HepG2 (cell line): ENCODE data around the gene NEK11. TPM values are rescaled to one million over a fixed set of nuclear protein-coding genes. Genes with fewer than 3 reads are reported as not detected.

Experiments
- ATAC-seq: fragments of 200-7000 bp; cut with Tn5 transposase; 3 replicates; pipeline ENCODE4 v1.9.1; 2020; ENCODE audit warnings: mild to moderate bottlenecking, moderate library complexity
- BruUV-seq: library from RNA; stranded (reverse); fragments of 400-500 nt; replicated peaks from 2 replicates; lab custom pipeline; 2021; lab: Mats Ljungman, UMichigan
- CTCF ChIA-PET: fragments of 300-600 bp; formaldehyde crosslinking; extraction: SDS; loops from one replicate; lab custom pipeline; 2021; ENCODE audit warnings: low total read pairs, inconsistent platforms, low intra/inter-chr PET ratio; lab: Yijun Ruan, JAX
- POLR2A ChIA-PET: fragments of 350-600 bp; sonication (Branson Sonifier 250); formaldehyde crosslinking; loops from one replicate; lab custom pipeline; 2020; ENCODE audit warnings: antibody characterized with exemption, inconsistent platforms; lab: Yijun Ruan, JAX
- DNase-seq: peaks from one replicate; pipeline ENCODE4 v3.0.0-alpha.2; 2015; ENCODE audit warnings: low spot score
- FAIRE-seq: peaks from 3 replicates; lab custom pipeline; 2011; peaks lifted over from hg19 to GRCh38; lab: Jason Lieb, UNC
- H2AFZ ChIP-seq: one replicate; pipeline ENCODE4 v1.6.1; 2011; ENCODE audit warnings: low read length, inconsistent platforms
- H3K27ac ChIP-seq: fragments of 300-600 bp; 3 replicates; pipeline ENCODE4 v1.8.0; 2011; ENCODE audit warnings: mixed run types, mild to moderate bottlenecking, mixed read lengths, low read length, inconsistent platforms; ENCODE audit not compliant: insufficient read depth; ENCODE audit errors: extremely low read length
- H3K27me3 ChIP-seq, 2 experiments: fragments of 200-600 bp in 1 of 2; 2 replicates in 1 of 2; 3 replicates in 1 of 2; pipeline versions ENCODE4 v1.6.0 to v1.8.0; 2011; ENCODE audit warnings: low read length in 2 of 2, mild to moderate bottlenecking in 2 of 2, moderate library complexity in 2 of 2, inconsistent platforms in 1 of 2; ENCODE audit not compliant: insufficient read depth in 2 of 2, control insufficient read depth in 1 of 2
- H3K36me3 ChIP-seq, 2 experiments: fragments of 200-600 bp in 1 of 2; replicated peaks in 1 of 2; 2 replicates in 1 of 2; 3 replicates in 1 of 2; pipeline versions ENCODE4 v1.5.1 to v1.8.0; 2011; ENCODE audit warnings: low read length in 2 of 2, inconsistent platforms in 1 of 2; ENCODE audit not compliant: insufficient read depth in 2 of 2, control insufficient read depth in 1 of 2
- H3K4me1 ChIP-seq: 2 replicates; pipeline ENCODE4 v1.5.1; 2012; ENCODE audit warnings: low read length, inconsistent platforms; ENCODE audit not compliant: insufficient read depth
- H3K4me2 ChIP-seq: 2 replicates; pipeline ENCODE4 v1.6.0; 2011; ENCODE audit warnings: low read depth, low read length, inconsistent platforms
- H3K4me3 ChIP-seq, 3 experiments: fragments of 200-600 bp in 1 of 3; sonication (generic), shearing (Covaris generic) in 1 of 3; replicated peaks in 1 of 3; 2 replicates each; pipeline ENCODE4 v1.5.1; 2011 to 2016; ENCODE audit warnings: low read length in 3 of 3, inconsistent platforms in 2 of 3, low read depth in 2 of 3, mild to moderate bottlenecking in 2 of 3, control low read depth in 1 of 3, mixed read lengths in 1 of 3; ENCODE audit not compliant: insufficient read depth in 1 of 3
- H3K79me2 ChIP-seq: one replicate; pipeline ENCODE4 v1.6.1; 2011; ENCODE audit warnings: low read length, inconsistent platforms; ENCODE audit not compliant: insufficient read depth
- H3K9ac ChIP-seq: 2 replicates; pipeline ENCODE4 v1.6.0; 2011; ENCODE audit warnings: mild to moderate bottlenecking, low read depth, low read length, inconsistent platforms; ENCODE audit not compliant: insufficient read depth
- H3K9me3 ChIP-seq: 2 replicates; pipeline ENCODE4 v1.5.1; 2012; ENCODE audit warnings: mild to moderate bottlenecking, low read length
- H4K20me1 ChIP-seq: 2 replicates; pipeline ENCODE4 v1.6.0; 2011; ENCODE audit warnings: inconsistent platforms, mild to moderate bottlenecking, low read length, moderate library complexity; ENCODE audit not compliant: insufficient read depth
- HES4 ChIP-seq: sonication (generic); formaldehyde crosslinking; IDR thresholded peaks from 2 replicates; pipeline ENCODE4 v1.9.0; 2021; ENCODE audit warnings: mild to moderate bottlenecking, missing genetic modification reagents, borderline replicate concordance
- MAFF ChIP-seq: IDR thresholded peaks from 2 replicates; pipeline ENCODE4 v1.6.1; 2011; ENCODE audit warnings: low read depth, low read length, improper control_type of control experiment
- MAFK ChIP-seq, 2 experiments: IDR thresholded peaks in 1 of 2; conservative IDR thresholded peaks in 1 of 2; 2 replicates each; pipeline ENCODE4 v1.6.1; 2011; ENCODE audit warnings: improper control_type of control experiment in 2 of 2, low read length in 2 of 2
- ZEB1 ChIP-seq: IDR thresholded peaks from 2 replicates; pipeline ENCODE4 v1.6.1; 2012; ENCODE audit warnings: mild to moderate bottlenecking, low read depth, inconsistent platforms; ENCODE audit not compliant: insufficient replicate concordance
- WGBS: methylation state at CpG from one replicate; pipeline ENCODE4 v1.1.6; 2017; ENCODE audit warnings: low lambda C conversion rate; 5-methylcytosine and 5-hydroxymethylcytosine counted together
- in situ Hi-C: cut with HindIII; loops from 2 replicates; pipeline ENCODE4 v1.10.0; 2017; ENCODE audit warnings: low pct_unique_long_range_greater_than_20kb; ENCODE audit not compliant: extremely low pct_ligation_motif_present
- intact Hi-C: fragments of 100-400 bp; cut with micrococcal nuclease; formaldehyde crosslinking; loops from one replicate; pipeline ENCODE4 v1.10.0; 2022; ENCODE audit not compliant: unreplicated experiment
- polyA plus RNA-seq, 8 experiments: library from polyadenylated mRNA; depleted of rRNA in 3 of 8; stranded (reverse) in 7 of 8; unstranded in 1 of 8; fragments of >200 nt; fragmentation: Illumina TruSeq in 4 of 8; extraction: Trizol in 4 of 8; gene quantifications; 2 replicates each; pipeline versions ENCODE4 v1.2.1 to v1.2.3, GENCODE V29; 2011 to 2016; ENCODE audit warnings: low read depth in 4 of 8, missing spikeins in 1 of 8, mixed read lengths in 1 of 8; ENCODE audit not compliant: insufficient read depth in 1 of 8
- total RNA-seq, 5 experiments: library from RNA; depleted of rRNA; stranded (reverse); fragments of >200 nt; fragmentation: Illumina TruSeq; extraction: Trizol; gene quantifications; 2 replicates each; pipeline ENCODE4 v1.2.3, GENCODE V29; 2016; ENCODE audit warnings: low read depth in 1 of 5
- TF ChIP-seq, protein P1 (sequence below): sonication (generic); formaldehyde crosslinking; IDR thresholded peaks from 2 replicates; pipeline ENCODE4 v1.8.1; 2022; ENCODE audit warnings: low read depth, mild to moderate bottlenecking, missing genetic modification reagents
- TF ChIP-seq, protein P2 (sequence below), 2 experiments: sonication (generic) in 1 of 2; formaldehyde crosslinking in 1 of 2; IDR thresholded peaks; 2 replicates each; pipeline versions ENCODE4 v1.4.0 to v1.6.1; 2018 to 2020; ENCODE audit warnings: missing genetic modification reagents in 2 of 2, borderline replicate concordance in 1 of 2, low read depth in 1 of 2, mild to moderate bottlenecking in 1 of 2, missing biosample characterization in 1 of 2
- TF ChIP-seq, protein P3 (sequence below): sonication (generic); formaldehyde crosslinking; IDR thresholded peaks from 2 replicates; pipeline ENCODE4 v1.5.1; 2020; ENCODE audit warnings: mild to moderate bottlenecking, moderate library complexity, missing genetic modification reagents

The NEK11 gene
- total and polyA plus RNA-seq, 2 of the 13 experiments (the other 11 are each of a cell fraction or from before 2014, with no cell fraction given) = 0.95 to 2.2 TPM

DNA sequence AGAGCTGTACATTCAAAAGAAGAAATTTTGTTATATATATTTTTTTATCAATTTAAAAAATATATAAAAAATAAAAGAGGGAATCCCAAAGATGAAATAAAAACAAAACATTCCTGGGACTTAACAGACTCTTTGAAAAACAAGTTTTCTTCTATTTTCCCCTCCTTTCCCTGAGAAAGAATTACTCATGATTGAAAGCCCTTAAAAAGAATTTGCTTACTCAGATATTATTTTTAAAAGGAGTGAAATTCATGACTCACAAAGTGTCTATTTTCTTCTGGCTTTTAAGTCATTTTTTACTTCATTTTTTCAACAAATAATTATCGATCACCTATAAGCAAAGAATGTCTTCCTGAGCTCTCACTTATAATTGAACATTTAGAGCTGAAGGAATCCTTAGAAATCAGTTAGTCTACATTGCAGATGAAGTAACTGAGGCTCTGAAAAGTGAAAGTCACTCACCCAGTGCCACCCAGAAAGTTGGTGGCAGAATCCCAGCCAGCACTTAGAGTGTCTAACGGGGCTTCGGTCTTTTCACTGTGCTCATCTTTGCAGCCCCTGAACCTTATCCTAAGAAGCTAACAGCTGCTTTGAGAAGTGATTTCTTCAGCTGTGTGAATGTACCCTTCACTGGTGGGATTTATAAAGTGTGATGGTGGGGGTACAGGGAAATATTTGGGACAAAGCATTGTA is 312.4 kb downstream of the NEK11 start:
- Histone ChIP-seq H2AFZ (no peak overlapping the region), H3K4me1 (no peaks in the 10 kb centered on the region), H3K4me3 (no peak overlapping the region), H3K27ac (no peak overlapping the region), H3K79me2 (no peaks in the 10 kb centered on the region), H3K9me3 (no peaks in the 10 kb centered on the region), H3K4me2 (no peak overlapping the region), H3K36me3 (no peaks in the 10 kb centered on the region)
- DNase-seq (no peak), FAIRE-seq (no peak), ATAC-seq (no peak)
- no TSS peak for BruUV-seq
- intact Hi-C loops = no loop called here
- WGBS = under 1% methylated on average over 3 of the region's 3 CpGs
- POLR2A ChIA-PET = no interaction called here
- CTCF ChIA-PET = no interaction called here
- TF ChIP-seq MAFK (conservative IDR thresholded peaks at IDR 0.05 in 1 of 2, IDR thresholded peaks at IDR 0.05 in 1 of 2; ENCODE audit: low read length in 2 of 2) = peak; percentile 32 to 61; a peak in 3 of 4 replicates
- TF ChIP-seq MAFF = peak; percentile 26; the same call in 1 of the 2 replicates
- TF ChIP-seq, protein P1, sequence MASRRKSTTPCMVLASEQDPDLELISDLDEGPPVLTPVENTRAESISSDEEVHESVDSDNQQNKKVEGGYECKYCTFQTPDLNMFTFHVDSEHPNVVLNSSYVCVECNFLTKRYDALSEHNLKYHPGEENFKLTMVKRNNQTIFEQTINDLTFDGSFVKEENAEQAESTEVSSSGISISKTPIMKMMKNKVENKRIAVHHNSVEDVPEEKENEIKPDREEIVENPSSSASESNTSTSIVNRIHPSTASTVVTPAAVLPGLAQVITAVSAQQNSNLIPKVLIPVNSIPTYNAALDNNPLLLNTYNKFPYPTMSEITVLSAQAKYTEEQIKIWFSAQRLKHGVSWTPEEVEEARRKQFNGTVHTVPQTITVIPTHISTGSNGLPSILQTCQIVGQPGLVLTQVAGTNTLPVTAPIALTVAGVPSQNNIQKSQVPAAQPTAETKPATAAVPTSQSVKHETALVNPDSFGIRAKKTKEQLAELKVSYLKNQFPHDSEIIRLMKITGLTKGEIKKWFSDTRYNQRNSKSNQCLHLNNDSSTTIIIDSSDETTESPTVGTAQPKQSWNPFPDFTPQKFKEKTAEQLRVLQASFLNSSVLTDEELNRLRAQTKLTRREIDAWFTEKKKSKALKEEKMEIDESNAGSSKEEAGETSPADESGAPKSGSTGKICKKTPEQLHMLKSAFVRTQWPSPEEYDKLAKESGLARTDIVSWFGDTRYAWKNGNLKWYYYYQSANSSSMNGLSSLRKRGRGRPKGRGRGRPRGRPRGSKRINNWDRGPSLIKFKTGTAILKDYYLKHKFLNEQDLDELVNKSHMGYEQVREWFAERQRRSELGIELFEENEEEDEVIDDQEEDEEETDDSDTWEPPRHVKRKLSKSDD = no peak
- TF ChIP-seq, all 625 proteins: peak for 2
- H3K9ac ChIP-seq = no peak overlapping the region
- no peaks in the 10 kb centered on the region for H4K20me1 ChIP-seq
- in situ Hi-C loops = no loop called here
- no peaks in the 10 kb centered on the region for H3K27me3 ChIP-seq

DNA sequence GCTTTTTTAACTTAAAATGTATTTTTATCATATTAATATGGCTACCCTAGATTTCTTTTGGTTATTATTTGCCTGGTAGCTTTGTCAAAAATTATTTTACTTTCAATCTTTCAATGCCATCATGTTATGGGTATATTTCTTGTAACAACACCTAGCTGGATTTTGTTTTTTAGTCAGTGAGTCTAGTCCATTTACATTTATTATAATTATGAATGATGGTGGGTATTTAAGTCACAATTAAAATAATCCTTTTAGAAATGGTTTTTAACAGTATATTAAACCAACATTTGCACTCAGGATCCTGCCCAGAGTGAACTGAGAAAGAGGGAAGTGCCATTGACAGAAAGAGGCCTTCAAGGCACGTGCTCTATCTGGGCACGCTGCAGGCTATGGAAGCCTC is 315.1 kb downstream of the NEK11 start:
- no peaks in the 10 kb centered on the region for H3K36me3 ChIP-seq
- ATAC-seq = no peak
- H3K4me3 ChIP-seq = no peak overlapping the region
- H3K9ac ChIP-seq = no peak overlapping the region
- no peak for FAIRE-seq
- no peaks in the 10 kb centered on the region; a peak in 1 of 5 replicates for H3K27me3 ChIP-seq
- H4K20me1 ChIP-seq = no peaks in the 10 kb centered on the region
- no peaks in the 10 kb centered on the region for H3K4me1 ChIP-seq
- ChIA-PET CTCF (no interaction called here), POLR2A (no interaction called here)
- H3K27ac ChIP-seq = no peak overlapping the region
- DNase-seq = no peak
- H3K79me2 ChIP-seq = no peaks in the 10 kb centered on the region
- WGBS = 33% methylated on average over 2 of the region's 2 CpGs
- TF ChIP-seq, protein P2, sequence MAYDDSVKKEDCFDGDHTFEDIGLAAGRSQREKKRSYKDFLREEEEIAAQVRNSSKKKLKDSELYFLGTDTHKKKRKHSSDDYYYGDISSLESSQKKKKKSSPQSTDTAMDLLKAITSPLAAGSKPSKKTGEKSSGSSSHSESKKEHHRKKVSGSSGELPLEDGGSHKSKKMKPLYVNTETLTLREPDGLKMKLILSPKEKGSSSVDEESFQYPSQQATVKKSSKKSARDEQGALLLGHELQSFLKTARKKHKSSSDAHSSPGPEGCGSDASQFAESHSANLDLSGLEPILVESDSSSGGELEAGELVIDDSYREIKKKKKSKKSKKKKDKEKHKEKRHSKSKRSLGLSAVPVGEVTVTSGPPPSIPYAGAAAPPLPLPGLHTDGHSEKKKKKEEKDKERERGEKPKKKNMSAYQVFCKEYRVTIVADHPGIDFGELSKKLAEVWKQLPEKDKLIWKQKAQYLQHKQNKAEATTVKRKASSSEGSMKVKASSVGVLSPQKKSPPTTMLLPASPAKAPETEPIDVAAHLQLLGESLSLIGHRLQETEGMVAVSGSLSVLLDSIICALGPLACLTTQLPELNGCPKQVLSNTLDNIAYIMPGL (CRISPR knock-in tag; IDR thresholded peaks at IDR 0.05; ENCODE audit: borderline replicate concordance in 1 of 2, low read depth in 1 of 2) = no peak
- TF ChIP-seq ZEB1 = no peak
- TF ChIP-seq, protein P3, sequence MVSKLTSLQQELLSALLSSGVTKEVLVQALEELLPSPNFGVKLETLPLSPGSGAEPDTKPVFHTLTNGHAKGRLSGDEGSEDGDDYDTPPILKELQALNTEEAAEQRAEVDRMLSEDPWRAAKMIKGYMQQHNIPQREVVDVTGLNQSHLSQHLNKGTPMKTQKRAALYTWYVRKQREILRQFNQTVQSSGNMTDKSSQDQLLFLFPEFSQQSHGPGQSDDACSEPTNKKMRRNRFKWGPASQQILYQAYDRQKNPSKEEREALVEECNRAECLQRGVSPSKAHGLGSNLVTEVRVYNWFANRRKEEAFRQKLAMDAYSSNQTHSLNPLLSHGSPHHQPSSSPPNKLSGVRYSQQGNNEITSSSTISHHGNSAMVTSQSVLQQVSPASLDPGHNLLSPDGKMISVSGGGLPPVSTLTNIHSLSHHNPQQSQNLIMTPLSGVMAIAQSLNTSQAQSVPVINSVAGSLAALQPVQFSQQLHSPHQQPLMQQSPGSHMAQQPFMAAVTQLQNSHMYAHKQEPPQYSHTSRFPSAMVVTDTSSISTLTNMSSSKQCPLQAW = no peak
- no peak for TF ChIP-seq HES4
- TF ChIP-seq, all 625 proteins: peak for 0
- in situ Hi-C loops (no loop called here), intact Hi-C loops (no loop called here)
- Histone ChIP-seq H3K4me2 (no peak overlapping the region), H2AFZ (no peak overlapping the region), H3K9me3 (no peaks in the 10 kb centered on the region)
- BruUV-seq = no TSS peak
